ENCODE data around the gene RNF126. TPM values are rescaled to one million over a fixed set of nuclear protein-coding genes. Genes with fewer than 3 reads are reported as not detected.
A peak's percentile ranks its signal among the peaks of the same experiment; 100 is the strongest.
"Not testable (repeated sequence)": the region's sequence is repeated elsewhere in the genome, so short reads cannot be mapped to it uniquely, and the experiment has no call there.

RNF126 gene
- total RNA-seq, 4 donors from 2014 or later = 96.0 to 118 (median 106) TPM

DNA sequence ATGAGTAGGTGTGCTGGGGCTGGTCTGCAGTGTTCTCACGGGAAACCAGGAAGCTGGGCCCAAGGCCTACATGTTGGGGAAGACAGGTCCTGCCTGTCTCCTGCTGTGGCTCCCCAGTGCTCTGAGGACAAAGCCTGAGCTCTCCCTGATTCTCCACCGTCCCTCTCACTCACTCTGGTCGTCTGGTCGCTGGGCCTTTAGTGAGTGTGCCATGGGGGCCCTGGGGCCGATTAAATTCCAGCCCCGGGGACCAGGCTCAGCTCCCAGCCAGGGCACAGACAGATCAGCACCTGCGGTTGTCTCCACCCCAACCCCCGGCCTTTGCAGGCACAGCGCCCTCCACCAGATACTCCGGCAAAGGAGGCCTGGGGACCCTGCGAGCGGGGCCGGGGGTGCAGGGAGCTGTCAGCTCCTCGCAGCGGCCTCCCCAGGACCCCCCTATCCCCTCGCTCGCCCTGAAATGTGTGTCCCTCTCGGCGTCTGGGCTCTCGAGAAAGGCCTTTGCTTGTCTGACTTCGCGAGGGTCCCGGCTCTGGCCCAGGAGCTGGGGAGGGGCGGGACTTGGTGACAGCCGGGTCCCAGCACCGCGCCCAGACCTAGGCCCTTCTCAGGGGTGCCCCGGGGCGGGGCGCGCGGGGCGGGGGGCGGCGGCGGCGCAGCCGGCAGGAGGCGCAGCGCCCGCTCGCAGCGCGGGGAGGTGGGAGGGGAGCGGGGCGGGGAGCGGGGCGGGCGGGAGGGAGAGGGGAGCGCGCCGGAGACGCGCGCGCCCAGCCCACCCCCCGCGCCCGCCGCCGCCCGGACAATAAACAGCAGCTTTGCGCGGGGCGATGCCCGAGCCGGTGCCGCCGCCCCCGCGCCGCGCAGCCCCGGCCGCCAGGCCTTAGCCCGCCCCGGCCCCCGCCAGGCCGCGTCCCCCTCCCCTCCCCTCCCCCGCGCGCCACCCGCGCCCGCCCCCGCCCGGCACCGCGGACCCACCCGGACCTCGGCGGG lies 45.4 kb upstream of the RNF126 start, which contains the start of gene PALM:
PALM (plus strand) TSS at position 782 of the 990 bp plus-strand sequence. CDS start 212 bp downstream, outside the sequence.
- H3K27ac ChIP-seq = peak within 1 kb of the TSS; percentile 91
- H3K9me3 ChIP-seq = no peaks in the 10 kb centered on the region
- DNase-seq (ENCODE audit: low spot score in 2 of 2) = no peak
- no peak for TF ChIP-seq POLR2A (IDR thresholded peaks at IDR 0.05)
- TF ChIP-seq, protein P1, sequence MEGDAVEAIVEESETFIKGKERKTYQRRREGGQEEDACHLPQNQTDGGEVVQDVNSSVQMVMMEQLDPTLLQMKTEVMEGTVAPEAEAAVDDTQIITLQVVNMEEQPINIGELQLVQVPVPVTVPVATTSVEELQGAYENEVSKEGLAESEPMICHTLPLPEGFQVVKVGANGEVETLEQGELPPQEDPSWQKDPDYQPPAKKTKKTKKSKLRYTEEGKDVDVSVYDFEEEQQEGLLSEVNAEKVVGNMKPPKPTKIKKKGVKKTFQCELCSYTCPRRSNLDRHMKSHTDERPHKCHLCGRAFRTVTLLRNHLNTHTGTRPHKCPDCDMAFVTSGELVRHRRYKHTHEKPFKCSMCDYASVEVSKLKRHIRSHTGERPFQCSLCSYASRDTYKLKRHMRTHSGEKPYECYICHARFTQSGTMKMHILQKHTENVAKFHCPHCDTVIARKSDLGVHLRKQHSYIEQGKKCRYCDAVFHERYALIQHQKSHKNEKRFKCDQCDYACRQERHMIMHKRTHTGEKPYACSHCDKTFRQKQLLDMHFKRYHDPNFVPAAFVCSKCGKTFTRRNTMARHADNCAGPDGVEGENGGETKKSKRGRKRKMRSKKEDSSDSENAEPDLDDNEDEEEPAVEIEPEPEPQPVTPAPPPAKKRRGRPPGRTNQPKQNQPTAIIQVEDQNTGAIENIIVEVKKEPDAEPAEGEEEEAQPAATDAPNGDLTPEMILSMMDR (IDR thresholded peaks at IDR 0.05) = peak in 1 of 2 donors; percentile 31
- H3K4me1 ChIP-seq = peaks cover 46% of the 10 kb centered on the region
- peak within 1 kb of the TSS; percentile 90 for H3K4me3 ChIP-seq
- peaks cover 7% of the 10 kb centered on the region for H3K27me3 ChIP-seq
- 69% methylated on average over 2 of the region's 93 CpGs for WGBS
- no peaks in the 10 kb centered on the region for H3K36me3 ChIP-seq

GRCh38 chr19:704447-704741 lies 41.4 kb upstream of the RNF126 start:
- no peaks in the 10 kb centered on the region for H3K36me3 ChIP-seq
- peaks cover 5% of the 10 kb centered on the region for H3K27me3 ChIP-seq
- no peak overlapping the region for H3K27ac ChIP-seq
- H3K9me3 ChIP-seq = no peaks in the 10 kb centered on the region
- TF ChIP-seq EP300 (IDR thresholded peaks at IDR 0.05) = no peak
- TF ChIP-seq POLR2AphosphoS5 (IDR thresholded peaks at IDR 0.05) = no peak
- TF ChIP-seq POLR2A (IDR thresholded peaks at IDR 0.05) = no peak
- TF ChIP-seq, protein P1 (IDR thresholded peaks at IDR 0.05) = no peak
- no peak overlapping the region for H3K4me3 ChIP-seq
- WGBS = 44% methylated on average over 14 of the region's 14 CpGs
- peaks cover 27% of the 10 kb centered on the region for H3K4me1 ChIP-seq
- no peak for DNase-seq (ENCODE audit: low spot score in 2 of 2)

GRCh38 chr19:703651-704446 lies 40.8 kb upstream of the RNF126 start:
- WGBS = 10% methylated on average over 29 of the region's 50 CpGs
- no peaks in the 10 kb centered on the region for H3K27me3 ChIP-seq

DNA sequence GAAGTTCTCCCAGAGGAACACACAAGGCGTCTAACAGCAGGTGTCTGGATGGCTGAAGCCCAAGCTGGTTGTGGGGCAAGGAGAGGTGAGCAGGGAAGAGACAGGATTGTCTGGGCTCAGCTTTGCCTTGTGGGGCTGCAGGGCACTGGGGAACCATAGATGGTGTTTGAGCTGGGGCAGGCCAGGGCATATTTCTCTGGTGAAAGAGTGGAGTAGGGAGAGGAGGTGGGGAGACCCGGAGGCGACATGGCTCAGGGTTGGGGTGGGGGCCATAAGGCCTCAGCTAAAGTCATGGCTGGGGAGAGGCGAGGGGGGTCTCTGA lies 40.3 kb upstream of the RNF126 start:
- H3K9me3 ChIP-seq = no peaks in the 10 kb centered on the region
- TF ChIP-seq EP300 (IDR thresholded peaks at IDR 0.05) = no peak
- no peak for TF ChIP-seq POLR2AphosphoS5 (IDR thresholded peaks at IDR 0.05)
- no peak for TF ChIP-seq POLR2A (IDR thresholded peaks at IDR 0.05)
- TF ChIP-seq, protein P1 (IDR thresholded peaks at IDR 0.05) = no peak
- H3K36me3 ChIP-seq = no peaks in the 10 kb centered on the region
- WGBS = 26% methylated on average over 4 of the region's 4 CpGs
- no peaks in the 10 kb centered on the region for H3K27me3 ChIP-seq
- H3K4me3 ChIP-seq = peak overlapping the region; percentile 11
- peaks cover 21% of the 10 kb centered on the region for H3K4me1 ChIP-seq
- no peak overlapping the region for H3K27ac ChIP-seq
- DNase-seq (ENCODE audit: low spot score in 2 of 2) = no peak

More at GRCh38 chr19:703651-704446, 40.8 kb upstream of the RNF126 start:
- Histone ChIP-seq H3K9me3 (no peaks in the 10 kb centered on the region), H3K4me1 (peaks cover 23% of the 10 kb centered on the region), H3K4me3 (peak overlapping the region; percentile 11), H3K27ac (no peak overlapping the region), H3K36me3 (no peaks in the 10 kb centered on the region)
- peak in 1 of 2 donors; percentile 91 for DNase-seq (ENCODE audit: low spot score in 2 of 2)
- TF ChIP-seq, protein P1 (IDR thresholded peaks at IDR 0.05) = no peak
- TF ChIP-seq POLR2AphosphoS5 (IDR thresholded peaks at IDR 0.05) (no peak), POLR2A (IDR thresholded peaks at IDR 0.05) (no peak), EP300 (IDR thresholded peaks at IDR 0.05) (no peak)

GRCh38 chr19:702847-703246 lies 39.8 kb upstream of the RNF126 start:
- H3K27ac ChIP-seq, H3K4me3 ChIP-seq: not testable (repeated sequence)

GRCh38 chr19:699885-700284 lies 36.9 kb upstream of the RNF126 start:
- WGBS = 78% methylated on average over 14 of the region's 14 CpGs

More at GRCh38 chr19:702847-703246, 39.8 kb upstream of the RNF126 start:
- peaks cover 17% of the 10 kb centered on the region for H3K4me1 ChIP-seq
- not testable (repeated sequence) for DNase-seq (ENCODE audit: low spot score in 2 of 2); H3K9me3 ChIP-seq; H3K36me3 ChIP-seq; H3K27me3 ChIP-seq
- WGBS = 83% methylated on average over 6 of the region's 6 CpGs

DNA sequence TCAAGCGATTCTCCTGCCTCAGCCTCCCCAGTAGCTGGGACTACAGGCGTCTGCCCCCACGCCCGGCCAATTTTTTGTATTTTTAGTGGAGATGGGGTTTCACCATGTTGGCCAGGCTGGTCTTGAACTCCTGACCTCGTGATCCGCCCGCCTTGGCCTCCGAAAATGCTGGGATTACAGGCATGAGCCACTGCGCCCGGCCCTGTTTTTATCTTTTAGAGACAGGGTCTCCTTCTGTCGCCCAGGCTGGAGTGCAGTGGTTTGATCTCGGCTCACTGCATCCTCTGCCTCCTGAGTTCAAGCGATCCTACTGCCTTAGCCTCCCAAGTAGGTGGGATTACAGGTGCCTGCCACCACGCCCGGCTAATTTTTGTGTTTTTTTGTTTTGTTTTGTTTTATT lies 35.5 kb upstream of the RNF126 start:
- not testable (repeated sequence) for H3K36me3 ChIP-seq; H3K4me1 ChIP-seq; DNase-seq (ENCODE audit: low spot score in 2 of 2); H3K27ac ChIP-seq; H3K9me3 ChIP-seq; H3K4me3 ChIP-seq
- H3K27me3 ChIP-seq = peaks cover 13% of the 10 kb centered on the region
- 92% methylated on average over 15 of the region's 15 CpGs for WGBS

More at GRCh38 chr19:699885-700284, 36.9 kb upstream of the RNF126 start:
- H3K36me3 ChIP-seq; DNase-seq (ENCODE audit: low spot score in 2 of 2); H3K4me3 ChIP-seq; H3K9me3 ChIP-seq; H3K27ac ChIP-seq: not testable (repeated sequence)
- Histone ChIP-seq H3K4me1 (peaks cover 13% of the 10 kb centered on the region), H3K27me3 (peaks cover 12% of the 10 kb centered on the region)
